ENCODE measurements around the gene HDAC9. TPM values are rescaled to one million over a fixed set of nuclear protein-coding genes. Genes with fewer than 3 reads are reported as not detected.

Gene HDAC9
- total RNA-seq, 2 donors from 2014 or later: 8.3 to 31.9 TPM

- DNase-seq (ENCODE audit: low spot score): no peak
- Histone ChIP-seq H3K4me1 (replicated peaks) (no peaks in the 10 kb centered on the region), H3K27me3 (replicated peaks; ENCODE audit: insufficient read depth) (no peaks in the 10 kb centered on the region), H3K4me3 (no peak overlapping the region), H3K27ac (no peak overlapping the region), H3K9me3 (no peaks in the 10 kb centered on the region), H3K36me3 (no peaks in the 10 kb centered on the region)
- WGBS: 81% methylated on average over 2 of the region's 2 CpGs
- no peak for TF ChIP-seq POLR2AphosphoS5 (IDR thresholded peaks at IDR 0.05)
- TF ChIP-seq POLR2A (IDR thresholded peaks at IDR 0.05): no peak
- no peak for TF ChIP-seq CTCF (IDR thresholded peaks at IDR 0.05)
- intact Hi-C loops (cut with DNase I): no loop called here
Measured at GRCh38 chr7:18532813-18533212, 37.3 kb downstream of the HDAC9 start.

DNA sequence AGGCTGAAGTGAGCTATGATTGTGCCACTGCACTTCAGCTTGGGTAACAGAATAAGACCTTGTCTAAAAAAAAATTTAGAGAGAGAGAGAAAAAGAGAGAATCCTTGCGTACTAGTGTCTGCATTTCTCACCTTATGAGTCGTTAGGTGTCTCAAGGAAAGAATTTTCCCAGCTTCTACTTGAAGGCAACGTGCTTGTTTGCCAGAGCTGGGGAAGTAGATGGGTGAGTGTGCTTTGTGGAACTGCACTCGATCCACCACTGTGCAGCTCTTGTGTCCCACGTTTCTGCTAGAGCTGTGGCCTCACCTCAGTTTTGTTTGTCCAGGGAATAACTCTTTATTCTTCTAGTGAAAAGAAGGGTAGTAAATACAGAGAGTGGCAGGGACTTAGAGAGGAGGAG is 38.9 kb downstream of the HDAC9 start:
- no peak overlapping the region for H3K27ac ChIP-seq
- H3K4me3 ChIP-seq: no peak overlapping the region
- no peaks in the 10 kb centered on the region for H3K27me3 ChIP-seq (replicated peaks; ENCODE audit: insufficient read depth)
- intact Hi-C loops (cut with DNase I): no loop called here
- H3K4me1 ChIP-seq (replicated peaks): no peaks in the 10 kb centered on the region
- TF ChIP-seq CTCF (IDR thresholded peaks at IDR 0.05) (no peak), POLR2A (IDR thresholded peaks at IDR 0.05) (no peak), POLR2AphosphoS5 (IDR thresholded peaks at IDR 0.05) (no peak)
- H3K9me3 ChIP-seq: no peaks in the 10 kb centered on the region
- no peaks in the 10 kb centered on the region for H3K36me3 ChIP-seq
- DNase-seq (ENCODE audit: low spot score): no peak
- WGBS: 69% methylated on average over 5 of the region's 5 CpGs

DNA sequence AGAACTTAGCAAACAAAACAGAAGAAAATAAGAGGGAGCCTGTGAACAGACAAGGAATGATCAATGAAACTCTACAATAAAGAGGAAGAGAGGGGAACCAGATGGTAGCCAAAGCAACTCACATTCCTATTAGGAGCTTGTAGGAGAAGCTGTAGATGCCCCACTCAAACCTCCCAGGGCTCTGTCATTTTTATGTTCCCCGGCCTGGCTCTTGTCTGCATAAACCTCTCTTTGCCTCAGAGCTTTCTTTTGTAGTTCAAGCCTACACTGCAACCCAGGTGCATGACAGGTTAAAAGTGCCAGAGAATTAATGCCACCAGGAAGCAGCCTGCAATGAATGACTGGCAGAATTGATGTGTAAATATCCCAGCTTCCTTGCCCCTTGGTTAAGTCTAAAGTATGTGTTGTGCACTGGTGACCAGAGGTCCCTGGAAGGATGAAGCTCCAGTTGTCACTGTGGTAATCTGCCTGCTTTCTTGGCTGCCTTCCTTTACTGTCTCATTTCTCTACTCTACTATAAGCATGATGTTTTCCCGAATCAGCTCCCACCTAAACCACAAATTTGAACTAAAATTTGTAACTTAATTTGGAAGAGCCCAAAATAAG is 40.4 kb downstream of the HDAC9 start:
- intact Hi-C loops (cut with DNase I): no loop called here
- Histone ChIP-seq H3K27me3 (replicated peaks; ENCODE audit: insufficient read depth) (no peaks in the 10 kb centered on the region), H3K9me3 (no peaks in the 10 kb centered on the region), H3K4me3 (no peak overlapping the region), H3K4me1 (replicated peaks) (no peaks in the 10 kb centered on the region), H3K27ac (no peak overlapping the region), H3K36me3 (no peaks in the 10 kb centered on the region)
- TF ChIP-seq POLR2A (IDR thresholded peaks at IDR 0.05) (no peak), CTCF (IDR thresholded peaks at IDR 0.05) (no peak), POLR2AphosphoS5 (IDR thresholded peaks at IDR 0.05) (no peak)
- no peak for DNase-seq (ENCODE audit: low spot score)
- 78% methylated on average over 2 of the region's 2 CpGs for whole genome bisulfite sequencing

GRCh38 chr7:18536486-18536885 is 40.9 kb downstream of the HDAC9 start:
- H3K4me3 ChIP-seq: no peak overlapping the region
- H3K27ac ChIP-seq: no peak overlapping the region
- intact Hi-C loops (cut with DNase I): no loop called here
- H3K27me3 ChIP-seq (replicated peaks; ENCODE audit: insufficient read depth): no peaks in the 10 kb centered on the region
- H3K9me3 ChIP-seq: no peaks in the 10 kb centered on the region
- no peak for DNase-seq (ENCODE audit: low spot score)
- 74% methylated on average over 1 of the region's 1 CpG for WGBS
- H3K36me3 ChIP-seq: no peaks in the 10 kb centered on the region
- no peaks in the 10 kb centered on the region for H3K4me1 ChIP-seq (replicated peaks)
- TF ChIP-seq POLR2A (IDR thresholded peaks at IDR 0.05) (no peak), CTCF (IDR thresholded peaks at IDR 0.05) (no peak), POLR2AphosphoS5 (IDR thresholded peaks at IDR 0.05) (no peak)

DNA sequence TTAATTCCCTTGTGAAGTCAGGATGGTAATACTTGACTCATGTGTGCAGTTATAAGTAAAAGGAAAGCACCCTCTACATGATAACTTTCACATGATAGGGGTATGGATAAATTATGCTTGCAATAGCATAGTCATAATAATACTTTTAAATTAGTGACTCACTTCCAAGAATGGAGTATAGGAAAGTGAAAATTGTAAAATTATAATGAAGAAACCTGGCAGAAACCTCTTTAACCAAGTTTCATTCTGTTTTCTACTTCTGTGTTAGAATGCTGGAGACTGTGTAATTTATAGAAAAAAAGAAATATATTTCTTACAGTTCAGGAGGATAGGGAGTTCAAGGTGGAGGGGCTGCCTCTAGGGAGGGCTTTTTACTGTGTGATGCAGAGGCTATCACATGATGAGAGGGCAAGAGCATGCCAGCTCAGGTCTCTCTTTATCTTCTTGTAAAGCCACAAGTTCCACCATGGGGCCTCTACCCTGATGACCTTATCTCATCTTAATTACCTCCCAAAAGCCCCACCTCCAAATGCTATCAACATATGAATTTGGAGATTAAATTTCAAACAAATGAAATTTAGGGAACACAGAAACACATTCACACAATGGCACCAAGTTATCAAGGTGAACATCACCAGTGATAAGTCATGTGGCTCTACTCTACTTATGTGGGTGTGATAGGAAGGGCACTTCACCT is 43.2 kb downstream of the HDAC9 start:
- no peak overlapping the region for H3K4me3 ChIP-seq
- H3K9me3 ChIP-seq: no peaks in the 10 kb centered on the region
- no peaks in the 10 kb centered on the region for H3K36me3 ChIP-seq
- DNase-seq (ENCODE audit: low spot score): no peak
- H3K27me3 ChIP-seq (replicated peaks; ENCODE audit: insufficient read depth): no peaks in the 10 kb centered on the region
- H3K27ac ChIP-seq: no peak overlapping the region
- no peak for TF ChIP-seq CTCF (IDR thresholded peaks at IDR 0.05)
- TF ChIP-seq POLR2AphosphoS5 (IDR thresholded peaks at IDR 0.05): no peak
- no peak for TF ChIP-seq POLR2A (IDR thresholded peaks at IDR 0.05)
- H3K4me1 ChIP-seq (replicated peaks): no peaks in the 10 kb centered on the region
- intact Hi-C loops (cut with DNase I): no loop called here

Data from prostate gland (tissue), 2 donors.